Measurements from ENCODE around the gene GMPPB.

GRCh38 chr3:49745986-49746385, 22.2 kb upstream of the GMPPB start:
- TF ChIP-seq, protein P1, sequence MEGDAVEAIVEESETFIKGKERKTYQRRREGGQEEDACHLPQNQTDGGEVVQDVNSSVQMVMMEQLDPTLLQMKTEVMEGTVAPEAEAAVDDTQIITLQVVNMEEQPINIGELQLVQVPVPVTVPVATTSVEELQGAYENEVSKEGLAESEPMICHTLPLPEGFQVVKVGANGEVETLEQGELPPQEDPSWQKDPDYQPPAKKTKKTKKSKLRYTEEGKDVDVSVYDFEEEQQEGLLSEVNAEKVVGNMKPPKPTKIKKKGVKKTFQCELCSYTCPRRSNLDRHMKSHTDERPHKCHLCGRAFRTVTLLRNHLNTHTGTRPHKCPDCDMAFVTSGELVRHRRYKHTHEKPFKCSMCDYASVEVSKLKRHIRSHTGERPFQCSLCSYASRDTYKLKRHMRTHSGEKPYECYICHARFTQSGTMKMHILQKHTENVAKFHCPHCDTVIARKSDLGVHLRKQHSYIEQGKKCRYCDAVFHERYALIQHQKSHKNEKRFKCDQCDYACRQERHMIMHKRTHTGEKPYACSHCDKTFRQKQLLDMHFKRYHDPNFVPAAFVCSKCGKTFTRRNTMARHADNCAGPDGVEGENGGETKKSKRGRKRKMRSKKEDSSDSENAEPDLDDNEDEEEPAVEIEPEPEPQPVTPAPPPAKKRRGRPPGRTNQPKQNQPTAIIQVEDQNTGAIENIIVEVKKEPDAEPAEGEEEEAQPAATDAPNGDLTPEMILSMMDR (IDR thresholded peaks at IDR 0.05) = no peak
- TF ChIP-seq SP1 (CRISPR knock-in tag; conservative IDR thresholded peaks at IDR 0.05) (no peak), ZNF416 (CRISPR knock-in tag; IDR thresholded peaks at IDR 0.05) (no peak), ELF4 (CRISPR knock-in tag; IDR thresholded peaks at IDR 0.05; ENCODE audit: low read depth) (no peak), ZNF138 (CRISPR knock-in tag; conservative IDR thresholded peaks at IDR 0.05) (no peak), ZBTB21 (CRISPR knock-in tag; IDR thresholded peaks at IDR 0.05; ENCODE audit: borderline replicate concordance) (no peak), TEAD4 (CRISPR knock-in tag; IDR thresholded peaks at IDR 0.05) (no peak), TCF7 (CRISPR knock-in tag; IDR thresholded peaks at IDR 0.05; ENCODE audit: low read depth) (no peak), IRF1 (CRISPR knock-in tag; IDR thresholded peaks at IDR 0.05) (no peak), MAX (CRISPR knock-in tag; IDR thresholded peaks at IDR 0.05) (no peak), OVOL2 (CRISPR knock-in tag; IDR thresholded peaks at IDR 0.05; ENCODE audit: borderline replicate concordance) (no peak), JUN (CRISPR knock-in tag; IDR thresholded peaks at IDR 0.05) (no peak)
- TF ChIP-seq, protein P2, sequence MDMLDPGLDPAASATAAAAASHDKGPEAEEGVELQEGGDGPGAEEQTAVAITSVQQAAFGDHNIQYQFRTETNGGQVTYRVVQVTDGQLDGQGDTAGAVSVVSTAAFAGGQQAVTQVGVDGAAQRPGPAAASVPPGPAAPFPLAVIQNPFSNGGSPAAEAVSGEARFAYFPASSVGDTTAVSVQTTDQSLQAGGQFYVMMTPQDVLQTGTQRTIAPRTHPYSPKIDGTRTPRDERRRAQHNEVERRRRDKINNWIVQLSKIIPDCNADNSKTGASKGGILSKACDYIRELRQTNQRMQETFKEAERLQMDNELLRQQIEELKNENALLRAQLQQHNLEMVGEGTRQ (CRISPR knock-in tag; IDR thresholded peaks at IDR 0.05) = no peak
- TF ChIP-seq, protein P3, sequence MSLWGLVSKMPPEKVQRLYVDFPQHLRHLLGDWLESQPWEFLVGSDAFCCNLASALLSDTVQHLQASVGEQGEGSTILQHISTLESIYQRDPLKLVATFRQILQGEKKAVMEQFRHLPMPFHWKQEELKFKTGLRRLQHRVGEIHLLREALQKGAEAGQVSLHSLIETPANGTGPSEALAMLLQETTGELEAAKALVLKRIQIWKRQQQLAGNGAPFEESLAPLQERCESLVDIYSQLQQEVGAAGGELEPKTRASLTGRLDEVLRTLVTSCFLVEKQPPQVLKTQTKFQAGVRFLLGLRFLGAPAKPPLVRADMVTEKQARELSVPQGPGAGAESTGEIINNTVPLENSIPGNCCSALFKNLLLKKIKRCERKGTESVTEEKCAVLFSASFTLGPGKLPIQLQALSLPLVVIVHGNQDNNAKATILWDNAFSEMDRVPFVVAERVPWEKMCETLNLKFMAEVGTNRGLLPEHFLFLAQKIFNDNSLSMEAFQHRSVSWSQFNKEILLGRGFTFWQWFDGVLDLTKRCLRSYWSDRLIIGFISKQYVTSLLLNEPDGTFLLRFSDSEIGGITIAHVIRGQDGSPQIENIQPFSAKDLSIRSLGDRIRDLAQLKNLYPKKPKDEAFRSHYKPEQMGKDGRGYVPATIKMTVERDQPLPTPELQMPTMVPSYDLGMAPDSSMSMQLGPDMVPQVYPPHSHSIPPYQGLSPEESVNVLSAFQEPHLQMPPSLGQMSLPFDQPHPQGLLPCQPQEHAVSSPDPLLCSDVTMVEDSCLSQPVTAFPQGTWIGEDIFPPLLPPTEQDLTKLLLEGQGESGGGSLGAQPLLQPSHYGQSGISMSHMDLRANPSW (CRISPR knock-in tag; conservative IDR thresholded peaks at IDR 0.05; ENCODE audit: low read depth) = no peak

Data from WTC11 (cell line).